SHP77 (cell line): ENCODE results near the gene PRKCZ.
A peak's percentile ranks its signal among the peaks of the same experiment; 100 is the strongest.

Experiments used
- DNase-seq, 2 experiments: peaks; one replicate each; lab custom pipeline; 2025; lab: John Stamatoyannopoulos, UW

PRKCZ gene

GRCh38 chr1:2045468-2046173, 4.6 kb upstream of the PRKCZ start:
- DNase-seq, result no peak

- DNase-seq, result peak; percentile 55 to 79
These were observed 3.9 kb upstream of the PRKCZ start for GRCh38 chr1:2046174-2046917.

GRCh38 chr1:2046953-2047748, 3.1 kb upstream of the PRKCZ start:
- DNase-seq, result no peak

GRCh38 chr1:2047749-2048729, 2.2 kb upstream of the PRKCZ start:
- no peak for DNase-seq

GRCh38 chr1:2049225-2049717, 940 bp upstream of the PRKCZ start:
- DNase-seq, result peak; percentile 60 to 63

- DNase-seq, result no peak
These were observed 216 bp downstream of the PRKCZ start for GRCh38 chr1:2050461-2050792.

- no peak for DNase-seq
These were observed 827 bp downstream of the PRKCZ start for GRCh38 chr1:2050793-2051682.

GRCh38 chr1:2052054-2052679, 2.0 kb downstream of the PRKCZ start:
- no peak for DNase-seq

- no peak for DNase-seq
These were observed 2.5 kb downstream of the PRKCZ start for GRCh38 chr1:2052756-2053155.

- DNase-seq, result no peak
These were observed 3.0 kb downstream of the PRKCZ start for GRCh38 chr1:2053217-2053616.

GRCh38 chr1:2053784-2054376, 3.7 kb downstream of the PRKCZ start:
- DNase-seq, result no peak

GRCh38 chr1:2054560-2054959, 4.3 kb downstream of the PRKCZ start:
- no peak for DNase-seq

GRCh38 chr1:2055911-2056575, 5.8 kb downstream of the PRKCZ start:
- DNase-seq, result no peak

- DNase-seq, result no peak
These were observed 6.9 kb downstream of the PRKCZ start for GRCh38 chr1:2056955-2057590.

GRCh38 chr1:2059290-2059953, 9.2 kb downstream of the PRKCZ start:
- DNase-seq, result no peak

- DNase-seq, result no peak
These were observed 9.9 kb downstream of the PRKCZ start for GRCh38 chr1:2060072-2060471.

- no peak for DNase-seq
These were observed 10.3 kb downstream of the PRKCZ start for GRCh38 chr1:2060535-2060934.
